MM.1S (cell line): ENCODE measurements around the gene TCEAL3.
"Not testable (repeated sequence)": the region's sequence is repeated elsewhere in the genome, so short reads cannot be mapped to it uniquely, and the experiment has no call there.

Experiments
- CTCF ChIP-seq: fragments of 300-600 bp; sonication (generic); IDR thresholded peaks from 2 replicates; pipeline ENCODE4 v1.5.1; 2016; ENCODE audit warnings: antibody characterized with exemption, low read length, mixed read lengths
- EZH2 ChIP-seq: fragments of 300-600 bp; sonication (generic); optimal IDR thresholded peaks from 2 replicates; pipeline ENCODE3; 2017; ENCODE audit warnings: low read depth, mild to moderate bottlenecking, antibody characterized with exemption, low read length, mixed read lengths

- TF ChIP-seq EZH2, CTCF: not testable (repeated sequence)
Measured at GRCh38 chrX:103659460-103659859, 51.7 kb downstream of the TCEAL3 start.
